DOHH2 (cell line): ENCODE data around the gene SNAPC5.

ENCODE experiments used
- CTCF ChIP-seq: fragments of 200-600 bp; sonication (generic); IDR thresholded peaks from one replicate; pipeline ENCODE4 v1.5.1; 2014; ENCODE audit warnings: antibody characterized with exemption, mild to moderate bottlenecking, low read depth, low read length; ENCODE audit not compliant: poor library complexity, severe bottlenecking
- EZH2phosphoT487 ChIP-seq: fragments of 200-600 bp; sonication (generic); IDR thresholded peaks from 2 replicates; pipeline ENCODE4 v1.6.1; 2017; ENCODE audit warnings: borderline replicate concordance, mild to moderate bottlenecking, antibody characterized with exemption, low read length, moderate library complexity, mixed read lengths

GRCh38 chr15:66461917-66462316, 35.6 kb downstream of the SNAPC5 start:
- TF ChIP-seq CTCF: no peak
- TF ChIP-seq EZH2phosphoT487: no peak
